ENCODE data around the gene SIPA1L3.

DNA sequence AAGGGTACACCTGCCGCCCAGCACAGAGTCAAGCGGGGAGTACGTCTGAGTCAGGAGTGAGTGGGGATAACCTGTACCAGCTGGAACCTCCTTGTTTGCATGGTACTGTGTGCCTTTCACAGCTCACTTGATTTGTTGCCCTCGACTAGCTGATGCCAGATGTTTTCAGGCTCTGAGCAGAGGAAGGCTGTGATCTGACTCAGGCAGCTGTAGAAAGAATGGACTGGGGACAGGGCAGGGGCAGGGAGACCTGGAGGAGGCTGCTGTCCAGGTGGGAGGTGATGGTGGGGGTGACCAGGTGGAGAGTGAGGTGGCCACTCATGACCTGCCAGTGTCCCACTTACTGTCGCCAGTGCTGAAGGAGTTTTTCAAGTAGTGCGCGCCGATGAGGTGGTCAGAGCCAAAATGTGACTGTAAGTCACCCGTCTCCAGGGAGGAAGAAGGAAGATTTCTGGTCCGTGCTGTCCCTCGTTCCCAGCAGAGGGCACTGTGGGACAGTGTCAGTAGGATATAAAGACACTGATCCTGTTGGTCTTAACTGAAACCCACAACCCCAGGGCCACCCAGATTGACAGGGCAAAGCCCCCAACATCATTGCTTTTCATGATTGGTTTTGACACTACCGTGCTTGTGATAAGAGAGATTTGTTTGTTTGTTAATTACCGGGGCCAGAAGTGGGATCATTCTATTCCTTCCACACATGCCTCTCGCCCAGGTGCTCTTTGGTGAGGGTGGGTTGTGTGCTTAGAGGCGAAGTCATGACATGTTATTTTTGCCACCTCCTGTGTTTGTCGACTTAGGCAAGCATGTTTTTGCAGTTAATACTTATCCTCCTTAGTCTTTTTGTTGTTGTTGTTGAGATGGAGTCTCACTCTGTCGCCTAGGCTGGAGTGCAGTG is 188.7 kb downstream of the SIPA1L3 start:
- TF ChIP-seq CTCF (IDR thresholded peaks at IDR 0.05) (peak in 5 of 6 experiments; percentile 51 to 70 (median 53)), POLR2A (IDR thresholded peaks at IDR 0.05) (no peak)
